ENCODE results near the gene CTNNAL1.
"Not testable (repeated sequence)": the region's sequence is repeated elsewhere in the genome, so short reads cannot be mapped to it uniquely, and the experiment has no call there.

CTNNAL1 gene

GRCh38 chr9:108934323-108934893 lies 78.9 kb downstream of the CTNNAL1 start, which contains the start of gene ABITRAM:
TSS of gene ABITRAM (plus strand) at chr9:108934400. CDS start at chr9:108934487, 87 bp downstream.
- CTCF ChIA-PET = interaction anchor here (1.1 kb wide), 1 partner anchor 20 kb away, joined by 4 read pairs; no protein-coding TSS in a partner anchor
- POLR2A ChIA-PET = no interaction called here
- peak; percentile 93 for DNase-seq (ENCODE audit: extremely low spot score)
- no peak for TF ChIP-seq CTCF (IDR thresholded peaks at IDR 0.05; ENCODE audit: control extremely low read depth, extremely low read depth, low read depth, missing control alignments)

- POLR2A ChIA-PET = no interaction called here
- DNase-seq (ENCODE audit: extremely low spot score) = peak; percentile 92
- peak; percentile 20 for TF ChIP-seq CTCF (IDR thresholded peaks at IDR 0.05; ENCODE audit: control extremely low read depth, extremely low read depth, low read depth, missing control alignments)
- CTCF ChIA-PET = interaction anchor here (1.1 kb wide), 1 partner anchor 20 kb away, joined by 4 read pairs; no protein-coding TSS in a partner anchor
Observed at GRCh38 chr9:108933718-108934322, 79.5 kb downstream of the CTNNAL1 start, which contains the start of gene ELP1. TSS of gene ELP1 (minus strand) at chr9:108934124. CDS start at chr9:108931146, 2,978 bp downstream.

GRCh38 chr9:108933231-108933717 lies 80.0 kb downstream of the CTNNAL1 start:
- DNase-seq (ENCODE audit: extremely low spot score) = no peak
- TF ChIP-seq CTCF (IDR thresholded peaks at IDR 0.05; ENCODE audit: control extremely low read depth, extremely low read depth, low read depth, missing control alignments) = peak; percentile 11
- CTCF ChIA-PET = no interaction called here
- POLR2A ChIA-PET = no interaction called here

GRCh38 chr9:108928386-108928785 lies 84.9 kb downstream of the CTNNAL1 start:
- CTCF ChIA-PET = interaction anchor here (1.8 kb wide), 1 partner anchor 26 kb away, joined by 5 read pairs; no protein-coding TSS in a partner anchor
- POLR2A ChIA-PET = no interaction called here
- TF ChIP-seq CTCF (IDR thresholded peaks at IDR 0.05; ENCODE audit: control extremely low read depth, extremely low read depth, low read depth, missing control alignments) = no peak
- DNase-seq (ENCODE audit: extremely low spot score) = no peak

GRCh38 chr9:108924466-108924865 lies 88.8 kb downstream of the CTNNAL1 start:
- TF ChIP-seq CTCF (IDR thresholded peaks at IDR 0.05; ENCODE audit: control extremely low read depth, extremely low read depth, low read depth, missing control alignments) = no peak
- CTCF ChIA-PET = no interaction called here

GRCh38 chr9:108921200-108921599 lies 92.1 kb downstream of the CTNNAL1 start:
- DNase-seq (ENCODE audit: extremely low spot score) = no peak
- TF ChIP-seq CTCF (IDR thresholded peaks at IDR 0.05; ENCODE audit: control extremely low read depth, extremely low read depth, low read depth, missing control alignments) = no peak
- CTCF ChIA-PET = interaction anchor here (0.7 to 1.1 kb wide), 2 partner anchors 33 to 198 kb away, joined by 3 read pairs; no protein-coding TSS in a partner anchor
- POLR2A ChIA-PET = no interaction called here

More at GRCh38 chr9:108924466-108924865, 88.8 kb downstream of the CTNNAL1 start:
- no peak for DNase-seq (ENCODE audit: extremely low spot score)
- POLR2A ChIA-PET = no interaction called here

- CTCF ChIA-PET = interaction anchor here (0.7 to 1.1 kb wide), 2 partner anchors 34 to 198 kb away, joined by 3 read pairs; no protein-coding TSS in a partner anchor
- POLR2A ChIA-PET = not testable (repeated sequence)
Observed at GRCh38 chr9:108920401-108920800, 92.9 kb downstream of the CTNNAL1 start.

More at GRCh38 chr9:108920401-108920800, 92.9 kb downstream of the CTNNAL1 start:
- DNase-seq (ENCODE audit: extremely low spot score) = not testable (repeated sequence)
